ENCODE results near the gene N4BP2.
"Not testable (repeated sequence)": the region's sequence is repeated elsewhere in the genome, so short reads cannot be mapped to it uniquely, and the experiment has no call there.

The N4BP2 gene

GRCh38 chr4:40144716-40145115 is 88.1 kb downstream of the N4BP2 start:
- Histone ChIP-seq H3K27ac (ENCODE audit: insufficient read depth, low read depth, low read length, poor library complexity, severe bottlenecking) (no peak overlapping the region), H3K36me3 (ENCODE audit: control insufficient read depth, insufficient read depth, low read length) (peaks cover 27% of the 10 kb centered on the region), H3K4me1 (ENCODE audit: control insufficient read depth, insufficient read depth, low read length) (no peaks in the 10 kb centered on the region), H3K9me3 (ENCODE audit: control insufficient read depth, low read length) (no peaks in the 10 kb centered on the region), H3K4me3 (ENCODE audit: insufficient read depth, low read depth, low read length) (no peak overlapping the region), H3K27me3 (ENCODE audit: control insufficient read depth, insufficient read depth, low read length, poor library complexity, severe bottlenecking) (no peaks in the 10 kb centered on the region)
- WGBS, 2 experiments, result no CpG with 5 or more reads among the region's 2 CpGs

- peaks cover 26% of the 10 kb centered on the region for H3K36me3 ChIP-seq (ENCODE audit: control insufficient read depth, insufficient read depth, low read length)
- not testable (repeated sequence) for H3K9me3 ChIP-seq (ENCODE audit: control insufficient read depth, low read length)
- WGBS, 2 experiments, result 93 to 95% methylated on average over 30 to 31 of the region's 31 CpGs
Observed at GRCh38 chr4:40147490-40147889, 90.8 kb downstream of the N4BP2 start.

GRCh38 chr4:40149960-40150385 is 93.3 kb downstream of the N4BP2 start:
- Histone ChIP-seq H3K27ac (ENCODE audit: insufficient read depth, low read depth, low read length, poor library complexity, severe bottlenecking) (no peak overlapping the region), H3K4me3 (ENCODE audit: insufficient read depth, low read depth, low read length) (no peak overlapping the region), H3K9me3 (ENCODE audit: control insufficient read depth, low read length) (no peaks in the 10 kb centered on the region), H3K4me1 (ENCODE audit: control insufficient read depth, insufficient read depth, low read length) (no peaks in the 10 kb centered on the region), H3K36me3 (ENCODE audit: control insufficient read depth, insufficient read depth, low read length) (peaks cover 6% of the 10 kb centered on the region), H3K27me3 (ENCODE audit: control insufficient read depth, insufficient read depth, low read length, poor library complexity, severe bottlenecking) (no peaks in the 10 kb centered on the region)
- 86 to 95% methylated on average over 3 of the region's 3 CpGs for WGBS, 2 experiments

More at GRCh38 chr4:40147490-40147889, 90.8 kb downstream of the N4BP2 start:
- not testable (repeated sequence) for H3K27ac ChIP-seq (ENCODE audit: insufficient read depth, low read depth, low read length, poor library complexity, severe bottlenecking); H3K27me3 ChIP-seq (ENCODE audit: control insufficient read depth, insufficient read depth, low read length, poor library complexity, severe bottlenecking); H3K4me1 ChIP-seq (ENCODE audit: control insufficient read depth, insufficient read depth, low read length); H3K4me3 ChIP-seq (ENCODE audit: insufficient read depth, low read depth, low read length)

- no peaks in the 10 kb centered on the region for H3K4me1 ChIP-seq (ENCODE audit: control insufficient read depth, insufficient read depth, low read length)
- H3K9me3 ChIP-seq (ENCODE audit: control insufficient read depth, low read length), result no peaks in the 10 kb centered on the region
- H3K27ac ChIP-seq (ENCODE audit: insufficient read depth, low read depth, low read length, poor library complexity, severe bottlenecking), result no peak overlapping the region
- no peaks in the 10 kb centered on the region for H3K27me3 ChIP-seq (ENCODE audit: control insufficient read depth, insufficient read depth, low read length, poor library complexity, severe bottlenecking)
- WGBS, 2 experiments, result 98 to 99% methylated on average over 3 of the region's 3 CpGs
- H3K36me3 ChIP-seq (ENCODE audit: control insufficient read depth, insufficient read depth, low read length), result peaks cover 5% of the 10 kb centered on the region
- H3K4me3 ChIP-seq (ENCODE audit: insufficient read depth, low read depth, low read length), result no peak overlapping the region
Observed at GRCh38 chr4:40150932-40151331, 94.3 kb downstream of the N4BP2 start.

- Histone ChIP-seq H3K9me3 (ENCODE audit: control insufficient read depth, low read length) (no peaks in the 10 kb centered on the region), H3K4me1 (ENCODE audit: control insufficient read depth, insufficient read depth, low read length) (no peaks in the 10 kb centered on the region), H3K36me3 (ENCODE audit: control insufficient read depth, insufficient read depth, low read length) (peaks cover 5% of the 10 kb centered on the region), H3K27me3 (ENCODE audit: control insufficient read depth, insufficient read depth, low read length, poor library complexity, severe bottlenecking) (no peaks in the 10 kb centered on the region), H3K27ac (ENCODE audit: insufficient read depth, low read depth, low read length, poor library complexity, severe bottlenecking) (no peak overlapping the region), H3K4me3 (ENCODE audit: insufficient read depth, low read depth, low read length) (no peak overlapping the region)
- WGBS, 2 experiments, result 85 to 90% methylated on average over 4 of the region's 4 CpGs
Observed at GRCh38 chr4:40152637-40153036, 96.0 kb downstream of the N4BP2 start.

GRCh38 chr4:40157436-40157835 is 100.8 kb downstream of the N4BP2 start:
- no peaks in the 10 kb centered on the region for H3K27me3 ChIP-seq (ENCODE audit: control insufficient read depth, insufficient read depth, low read length, poor library complexity, severe bottlenecking)
- WGBS, 2 experiments, result 91 to 96% methylated on average over 4 of the region's 4 CpGs
- no peaks in the 10 kb centered on the region for H3K9me3 ChIP-seq (ENCODE audit: control insufficient read depth, low read length)
- no peaks in the 10 kb centered on the region for H3K36me3 ChIP-seq (ENCODE audit: control insufficient read depth, insufficient read depth, low read length)
- H3K4me1 ChIP-seq (ENCODE audit: control insufficient read depth, insufficient read depth, low read length), result no peaks in the 10 kb centered on the region
- no peak overlapping the region for H3K4me3 ChIP-seq (ENCODE audit: insufficient read depth, low read depth, low read length)
- no peak overlapping the region for H3K27ac ChIP-seq (ENCODE audit: insufficient read depth, low read depth, low read length, poor library complexity, severe bottlenecking)

GRCh38 chr4:40160258-40160657 is 103.6 kb downstream of the N4BP2 start:
- H3K27ac ChIP-seq (ENCODE audit: insufficient read depth, low read depth, low read length, poor library complexity, severe bottlenecking), result no peak overlapping the region
- H3K27me3 ChIP-seq (ENCODE audit: control insufficient read depth, insufficient read depth, low read length, poor library complexity, severe bottlenecking), result no peaks in the 10 kb centered on the region
- no peak overlapping the region for H3K4me3 ChIP-seq (ENCODE audit: insufficient read depth, low read depth, low read length)
- H3K9me3 ChIP-seq (ENCODE audit: control insufficient read depth, low read length), result no peaks in the 10 kb centered on the region
- H3K36me3 ChIP-seq (ENCODE audit: control insufficient read depth, insufficient read depth, low read length), result no peaks in the 10 kb centered on the region
- H3K4me1 ChIP-seq (ENCODE audit: control insufficient read depth, insufficient read depth, low read length), result no peaks in the 10 kb centered on the region
- WGBS, 2 experiments, result 93 to 94% methylated on average over 9 of the region's 9 CpGs

- Histone ChIP-seq H3K27ac (ENCODE audit: insufficient read depth, low read depth, low read length, poor library complexity, severe bottlenecking) (no peak overlapping the region), H3K36me3 (ENCODE audit: control insufficient read depth, insufficient read depth, low read length) (no peaks in the 10 kb centered on the region), H3K4me1 (ENCODE audit: control insufficient read depth, insufficient read depth, low read length) (no peaks in the 10 kb centered on the region), H3K27me3 (ENCODE audit: control insufficient read depth, insufficient read depth, low read length, poor library complexity, severe bottlenecking) (no peaks in the 10 kb centered on the region), H3K9me3 (ENCODE audit: control insufficient read depth, low read length) (no peaks in the 10 kb centered on the region), H3K4me3 (ENCODE audit: insufficient read depth, low read depth, low read length) (no peak overlapping the region)
- WGBS, 2 experiments, result 78 to 87% methylated on average over 2 to 3 of the region's 3 CpGs
Observed at GRCh38 chr4:40164459-40164858, 107.8 kb downstream of the N4BP2 start.

GRCh38 chr4:40165916-40166315 is 109.3 kb downstream of the N4BP2 start:
- no CpG with 5 or more reads among the region's 1 CpG for WGBS, 2 experiments
- H3K27ac ChIP-seq (ENCODE audit: insufficient read depth, low read depth, low read length, poor library complexity, severe bottlenecking), result no peak overlapping the region
- H3K9me3 ChIP-seq (ENCODE audit: control insufficient read depth, low read length), result no peaks in the 10 kb centered on the region
- H3K36me3 ChIP-seq (ENCODE audit: control insufficient read depth, insufficient read depth, low read length), result no peaks in the 10 kb centered on the region
- H3K27me3 ChIP-seq (ENCODE audit: control insufficient read depth, insufficient read depth, low read length, poor library complexity, severe bottlenecking), result no peaks in the 10 kb centered on the region
- no peak overlapping the region for H3K4me3 ChIP-seq (ENCODE audit: insufficient read depth, low read depth, low read length)
- no peaks in the 10 kb centered on the region for H3K4me1 ChIP-seq (ENCODE audit: control insufficient read depth, insufficient read depth, low read length)

- H3K36me3 ChIP-seq (ENCODE audit: control insufficient read depth, insufficient read depth, low read length), result no peaks in the 10 kb centered on the region
- H3K27me3 ChIP-seq (ENCODE audit: control insufficient read depth, insufficient read depth, low read length, poor library complexity, severe bottlenecking), result no peaks in the 10 kb centered on the region
- H3K4me1 ChIP-seq (ENCODE audit: control insufficient read depth, insufficient read depth, low read length), result no peaks in the 10 kb centered on the region
- H3K9me3 ChIP-seq (ENCODE audit: control insufficient read depth, low read length), result no peaks in the 10 kb centered on the region
- H3K27ac ChIP-seq (ENCODE audit: insufficient read depth, low read depth, low read length, poor library complexity, severe bottlenecking), result no peak overlapping the region
- no peak overlapping the region for H3K4me3 ChIP-seq (ENCODE audit: insufficient read depth, low read depth, low read length)
Observed at GRCh38 chr4:40168070-40168469, 111.4 kb downstream of the N4BP2 start.

- Histone ChIP-seq H3K4me3 (ENCODE audit: insufficient read depth, low read depth, low read length) (no peak overlapping the region), H3K9me3 (ENCODE audit: control insufficient read depth, low read length) (no peaks in the 10 kb centered on the region), H3K4me1 (ENCODE audit: control insufficient read depth, insufficient read depth, low read length) (no peaks in the 10 kb centered on the region), H3K36me3 (ENCODE audit: control insufficient read depth, insufficient read depth, low read length) (no peaks in the 10 kb centered on the region), H3K27ac (ENCODE audit: insufficient read depth, low read depth, low read length, poor library complexity, severe bottlenecking) (no peak overlapping the region), H3K27me3 (ENCODE audit: control insufficient read depth, insufficient read depth, low read length, poor library complexity, severe bottlenecking) (no peaks in the 10 kb centered on the region)
Observed at GRCh38 chr4:40170588-40170987, 113.9 kb downstream of the N4BP2 start.
